Natural killer cell (primary cell): ENCODE data around the gene STXBP5L. TPM values are rescaled to one million over a fixed set of nuclear protein-coding genes. Genes with fewer than 3 reads are reported as not detected.
"Not testable (repeated sequence)": the region's sequence is repeated elsewhere in the genome, so short reads cannot be mapped to it uniquely, and the experiment has no call there.

Experiments used
- ATAC-seq, 3 donors: fragments of 150-1000 bp in 2 of 3; fragments of 200-7000 bp in 1 of 3; cut with Tn5 transposase; 1 replicate in 1 of 3; 2 replicates in 2 of 3; pipeline ENCODE4 v1.10.0; 2021; ENCODE audit warnings: mild to moderate bottlenecking in 2 of 3, moderate library complexity in 2 of 3
- DNase-seq, 2 donors: peaks; one replicate each; pipeline versions ENCODE4 v3.0.0 to v3.0.0-alpha.2; 2013 to 2021; ENCODE audit warnings: mixed read lengths in 1 of 2
- H3K27ac ChIP-seq: one replicate; pipeline ENCODE4 v1.5.1; 2013; ENCODE audit warnings: mild to moderate bottlenecking, low read length
- H3K27me3 ChIP-seq: one replicate; pipeline ENCODE4 v1.6.1; 2013; ENCODE audit warnings: low read length; ENCODE audit not compliant: control insufficient read depth, insufficient read depth
- H3K36me3 ChIP-seq: one replicate; pipeline ENCODE4 v1.6.1; 2013; ENCODE audit warnings: low read length; ENCODE audit not compliant: control insufficient read depth, insufficient read depth
- H3K4me1 ChIP-seq: one replicate; pipeline ENCODE4 v1.6.1; 2013; ENCODE audit warnings: low read length; ENCODE audit not compliant: control insufficient read depth, insufficient read depth
- H3K4me3 ChIP-seq: one replicate; pipeline ENCODE4 v1.5.1; 2013; ENCODE audit warnings: low read length
- H3K9me3 ChIP-seq: one replicate; pipeline ENCODE4 v1.6.1; 2013; ENCODE audit warnings: low read length; ENCODE audit not compliant: control insufficient read depth, insufficient read depth
- H3K27ac Mint-ChIP-seq, 2 donors: one replicate each; pipeline ENCODE4 v1.8.0; 2022; ENCODE audit warnings: mild to moderate bottlenecking in 2 of 2, mixed read lengths in 2 of 2, moderate library complexity in 1 of 2
- H3K27me3 Mint-ChIP-seq, 2 donors: one replicate each; pipeline ENCODE4 v1.8.0; 2022; ENCODE audit warnings: low read depth in 2 of 2, mixed read lengths in 2 of 2
- H3K36me3 Mint-ChIP-seq: one replicate; pipeline ENCODE4 v1.8.0; 2022; ENCODE audit warnings: mixed read lengths
- H3K4me1 Mint-ChIP-seq, 2 donors: one replicate each; pipeline ENCODE4 v1.8.0; 2022; ENCODE audit warnings: mixed read lengths in 2 of 2
- H3K4me3 Mint-ChIP-seq: one replicate; pipeline ENCODE4 v1.8.0; 2022; ENCODE audit warnings: mild to moderate bottlenecking, moderate library complexity, mixed read lengths
- H3K9me3 Mint-ChIP-seq, 2 donors: one replicate each; pipeline ENCODE4 v1.8.0; 2022; ENCODE audit warnings: mixed read lengths in 2 of 2
- CTCF ChIP-seq: fragments of 200-600 bp; IDR thresholded peaks from one replicate; pipeline ENCODE4 v1.8.0; 2022; ENCODE audit warnings: antibody characterized with exemption
- WGBS: methylation state at CpG from one replicate; pipeline ENCODE4 v1.1.7; 2013; ENCODE audit warnings: missing lambda C conversion rate; ENCODE audit not compliant: insufficient coverage; 5-methylcytosine and 5-hydroxymethylcytosine counted together
- intact Hi-C: fragments of 100-400 bp; cut with micrococcal nuclease; formaldehyde crosslinking; loops from one replicate; pipeline ENCODE4 v1.14.2; 2022
- total RNA-seq, 4 donors: library from RNA; stranded (reverse); fragments of 120-200 nt in 1 of 4; gene quantifications; one replicate each; pipeline versions ENCODE4 v1.2.3 to v1.2.4, GENCODE V29; 2013 to 2022

The STXBP5L gene
- total RNA-seq, 3 donors from 2014 or later (not counting 1 experiment from before 2014, with no cell fraction given), result not detected

DNA sequence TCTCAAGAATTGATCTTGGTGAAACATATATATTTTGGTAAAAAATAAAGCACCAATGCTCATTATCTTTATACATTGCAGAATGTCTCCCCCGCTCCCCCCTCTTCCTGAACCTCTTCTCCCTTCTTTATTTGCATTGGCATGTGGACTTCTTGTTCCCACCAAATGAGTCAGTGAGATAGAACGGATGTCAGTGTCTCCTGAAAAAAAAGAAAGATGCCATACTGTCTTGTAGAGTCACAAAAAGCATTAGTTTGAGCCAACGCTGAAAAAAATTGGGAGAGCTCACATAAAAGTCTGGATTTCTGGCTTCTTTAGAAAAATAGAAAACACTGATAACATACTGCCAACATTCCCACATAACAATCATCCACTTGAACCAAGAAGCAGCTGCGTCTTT, 32.0 kb upstream of the STXBP5L start:
- Histone ChIP-seq H3K4me3 (no peak overlapping the region), H3K36me3 (no peaks in the 10 kb centered on the region), H3K27ac (no peak overlapping the region), H3K27me3 (no peaks in the 10 kb centered on the region), H3K9me3 (no peaks in the 10 kb centered on the region), H3K4me1 (no peaks in the 10 kb centered on the region)
- no peak overlapping the region for H3K4me3 Mint-ChIP-seq
- no peak for TF ChIP-seq CTCF
- H3K9me3 Mint-ChIP-seq, result peaks cover 0 to 3% of the 10 kb centered on the region in 2 donors
- ATAC-seq (no peak), DNase-seq (no peak)
- no peaks in the 10 kb centered on the region for H3K4me1 Mint-ChIP-seq
- 80% methylated on average over 4 of the region's 4 CpGs for WGBS
- H3K36me3 Mint-ChIP-seq, result no peaks in the 10 kb centered on the region
- H3K27ac Mint-ChIP-seq, result no peak overlapping the region
- intact Hi-C loops, result no loop called here
- no peaks in the 10 kb centered on the region for H3K27me3 Mint-ChIP-seq

GRCh38 chr3:120879411-120879810, 28.6 kb upstream of the STXBP5L start:
- Mint-ChIP-seq H3K9me3 (no peaks in the 10 kb centered on the region), H3K4me3 (no peak overlapping the region), H3K27ac (no peak overlapping the region), H3K27me3 (no peaks in the 10 kb centered on the region), H3K4me1 (no peaks in the 10 kb centered on the region), H3K36me3 (no peaks in the 10 kb centered on the region)
- no peak for TF ChIP-seq CTCF
- DNase-seq (no peak), ATAC-seq (no peak)
- no peaks in the 10 kb centered on the region for H3K36me3 ChIP-seq
- no peak overlapping the region for H3K4me3 ChIP-seq
- no peak overlapping the region for H3K27ac ChIP-seq
- WGBS, result 73% methylated on average over 3 of the region's 4 CpGs
- H3K4me1 ChIP-seq, result no peaks in the 10 kb centered on the region
- H3K27me3 ChIP-seq, result no peaks in the 10 kb centered on the region
- intact Hi-C loops, result no loop called here
- no peaks in the 10 kb centered on the region for H3K9me3 ChIP-seq

GRCh38 chr3:120892921-120893320, 15.1 kb upstream of the STXBP5L start:
- no peak for TF ChIP-seq CTCF
- H3K27ac ChIP-seq, result no peak overlapping the region

DNA sequence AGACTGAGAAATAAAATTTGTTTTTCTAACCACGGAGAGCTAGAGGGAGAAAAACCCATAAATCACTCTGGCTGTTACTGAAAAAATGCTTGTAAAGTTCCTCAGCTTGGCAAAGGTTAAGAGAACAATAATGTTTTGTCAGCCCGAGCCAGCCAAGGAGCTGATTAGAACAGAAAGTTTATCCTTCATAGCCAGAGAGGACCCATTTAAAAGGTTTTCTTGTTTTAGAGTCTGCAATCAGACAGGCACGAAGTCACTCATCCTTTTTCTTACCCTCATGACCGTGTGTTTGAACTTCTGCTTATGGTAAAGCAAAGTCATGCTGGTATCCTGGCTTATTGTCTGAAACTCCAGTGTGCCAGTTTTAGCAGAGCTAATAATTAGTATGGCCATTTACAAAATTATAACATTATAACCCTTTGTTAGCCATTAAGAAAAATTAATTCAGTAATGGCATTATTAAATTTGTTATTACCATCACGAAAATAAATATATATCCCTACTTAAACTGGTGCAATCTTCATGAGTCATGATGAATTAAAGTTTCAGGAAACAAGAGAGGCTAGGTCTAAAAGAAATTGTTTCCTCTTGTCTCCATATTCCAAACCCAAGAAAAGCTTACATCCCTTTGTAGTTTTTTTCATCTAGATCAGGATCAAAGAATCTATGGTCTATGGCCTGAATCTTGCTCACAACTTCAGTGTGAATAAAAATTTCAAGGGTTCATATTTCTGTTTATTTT, 13.5 kb upstream of the STXBP5L start:
- Histone ChIP-seq H3K27me3 (no peaks in the 10 kb centered on the region), H3K4me3 (no peak overlapping the region), H3K36me3 (no peaks in the 10 kb centered on the region), H3K27ac (no peak overlapping the region), H3K4me1 (no peaks in the 10 kb centered on the region), H3K9me3 (no peaks in the 10 kb centered on the region)
- Mint-ChIP-seq H3K9me3 (peaks cover 6 to 11% of the 10 kb centered on the region in 2 donors), H3K27ac (no peak overlapping the region), H3K36me3 (no peaks in the 10 kb centered on the region), H3K4me1 (no peaks in the 10 kb centered on the region), H3K4me3 (no peak overlapping the region), H3K27me3 (no peaks in the 10 kb centered on the region)
- intact Hi-C loops, result no loop called here
- WGBS, result 0% methylated on average over 4 of the region's 5 CpGs
- no peak for TF ChIP-seq CTCF
- DNase-seq (no peak), ATAC-seq (no peak)

More at GRCh38 chr3:120892921-120893320, 15.1 kb upstream of the STXBP5L start:
- Histone ChIP-seq H3K36me3 (no peaks in the 10 kb centered on the region), H3K4me3 (no peak overlapping the region), H3K4me1 (no peaks in the 10 kb centered on the region), H3K27me3 (no peaks in the 10 kb centered on the region), H3K9me3 (no peaks in the 10 kb centered on the region)
- Mint-ChIP-seq H3K4me1 (no peaks in the 10 kb centered on the region), H3K36me3 (no peaks in the 10 kb centered on the region), H3K4me3 (no peak overlapping the region), H3K9me3 (peaks cover 6 to 8% of the 10 kb centered on the region in 2 donors), H3K27me3 (no peaks in the 10 kb centered on the region), H3K27ac (no peak overlapping the region)
- intact Hi-C loops, result no loop called here
- ATAC-seq (no peak), DNase-seq (no peak)

- H3K36me3 Mint-ChIP-seq, H3K4me3 Mint-ChIP-seq, ATAC-seq, H3K4me1 ChIP-seq, H3K27ac ChIP-seq, H3K27me3 ChIP-seq, H3K9me3 Mint-ChIP-seq, H3K27ac Mint-ChIP-seq, H3K9me3 ChIP-seq, intact Hi-C loops, H3K4me1 Mint-ChIP-seq, H3K4me3 ChIP-seq, DNase-seq, H3K36me3 ChIP-seq: not testable (repeated sequence)
- peaks cover 4 to 14% of the 10 kb centered on the region in 2 donors for H3K27me3 Mint-ChIP-seq
- WGBS, result 96% methylated on average over 6 of the region's 6 CpGs
Measured at GRCh38 chr3:120901716-120902115, 6.3 kb upstream of the STXBP5L start.
